ENCODE measurements around the gene RECQL. TPM values are rescaled to one million over a fixed set of nuclear protein-coding genes. Genes with fewer than 3 reads are reported as not detected.

RECQL gene
- total and polyA plus RNA-seq, 2 of the 4 experiments (the other 2 are of a cell fraction): 29.4 to 67.0 TPM

- DNase-seq: peak; percentile 56
- H3K56ac ChIP-seq (ENCODE audit: extremely low read depth, insufficient read depth, low read length): no peak overlapping the region
- no peaks in the 10 kb centered on the region for H3K79me1 ChIP-seq (ENCODE audit: low read depth in 1 of 2, low read length in 2 of 2)
- no peak overlapping the region for H3K4me2 ChIP-seq (ENCODE audit: low read depth, low read length)
- H4K20me1 ChIP-seq (ENCODE audit: insufficient read depth, low read length): no peaks in the 10 kb centered on the region
- ChIA-PET POLR2A (ENCODE audit: unreplicated experiment) (no interaction called here), CTCF (interaction anchor here (0.7 to 1.3 kb wide), 3 partner anchors 35 to 154 kb away, joined by 3 to 5 read pairs (median 5); no protein-coding TSS in a partner anchor)
- H2BK15ac ChIP-seq (ENCODE audit: low read depth, low read length): no peak overlapping the region
- no peak overlapping the region for H3K9ac ChIP-seq (ENCODE audit: low read depth, low read length)
- H2BK20ac ChIP-seq (ENCODE audit: low read depth, low read length): no peak overlapping the region
- TF ChIP-seq RAD21 (IDR thresholded peaks at IDR 0.05; ENCODE audit: low read length): peak; percentile 52
- TF ChIP-seq SMC3 (IDR thresholded peaks at IDR 0.05; ENCODE audit: low read depth, low read length): peak; percentile 24
- TF ChIP-seq CTCF (conservative IDR thresholded peaks at IDR 0.05; ENCODE audit: low read depth, low read length): peak; percentile 43
- TF ChIP-seq RFX5 (IDR thresholded peaks at IDR 0.05; ENCODE audit: low read depth, low read length): no peak
- no peak for TF ChIP-seq MAFK (IDR thresholded peaks at IDR 0.05; ENCODE audit: low read depth, low read length)
- TF ChIP-seq USF2 (IDR thresholded peaks at IDR 0.05; ENCODE audit: low read depth, low read length): no peak
- H2BK120ac ChIP-seq (ENCODE audit: low read depth, low read length): no peak overlapping the region
- no peak overlapping the region for H4K5ac ChIP-seq (ENCODE audit: low read depth, low read length)
- no peaks in the 10 kb centered on the region for H3K9me3 ChIP-seq (ENCODE audit: control insufficient read depth, insufficient read depth, low read length)
- no peak overlapping the region for H3K4ac ChIP-seq (ENCODE audit: low read depth, low read length)
- dilution Hi-C loops (cut with HindIII; ENCODE audit: low sequenced_read_pairs, unreplicated experiment): no loop called here
- no peak overlapping the region for H2AK9ac ChIP-seq (replicated peaks; ENCODE audit: low read depth, low read length, poor library complexity)
- intact Hi-C loops (cut with micrococcal nuclease): loop anchor here (5.0 to 10.0 kb wide), 3 partner anchors 154 to 807 kb away; no protein-coding TSS in a partner anchor
- no peaks in the 10 kb centered on the region for H3K27me3 ChIP-seq (ENCODE audit: control insufficient read depth, insufficient read depth, low read length)
- 0% methylated on average over 1 of the region's 1 CpG; no CpG with 5 or more reads in 1 of the 2 experiments for WGBS, 2 experiments (ENCODE audit: extremely low coverage in 2 of 2, insufficient read length in 1 of 2)
- H3K4me3 ChIP-seq (ENCODE audit: insufficient read depth, low read depth, low read length): no peak overlapping the region
- H3K36me3 ChIP-seq (ENCODE audit: control insufficient read depth, insufficient read depth, low read length): peaks cover 8% of the 10 kb centered on the region
- no peaks in the 10 kb centered on the region for H3K9me1 ChIP-seq (ENCODE audit: insufficient read depth, low read length)
- no peak overlapping the region for H3K27ac ChIP-seq (ENCODE audit: insufficient read depth, low read length)
- H3K4me1 ChIP-seq (ENCODE audit: control insufficient read depth, insufficient read depth, low read length): no peaks in the 10 kb centered on the region
- in situ Hi-C loops (cut with MboI; ENCODE audit: low sequenced_read_pairs): no loop called here
- H2AFZ ChIP-seq (replicated peaks; ENCODE audit: low read length, poor library complexity): no peak overlapping the region
- H3K23ac ChIP-seq (ENCODE audit: low read depth, low read length): no peak overlapping the region
- BruUV-seq (replicated peaks): no TSS peak
- H2BK5ac ChIP-seq (ENCODE audit: low read depth, low read length, poor library complexity, severe bottlenecking): no peak overlapping the region
- H3K18ac ChIP-seq (ENCODE audit: low read depth, low read length): no peak overlapping the region
- no peak overlapping the region for H4K8ac ChIP-seq (ENCODE audit: low read depth in 2 of 2, low read length in 2 of 2)
- no peak overlapping the region for H4K91ac ChIP-seq (ENCODE audit: insufficient read depth, low read depth, low read length)
- H2AK5ac ChIP-seq (ENCODE audit: low read depth, low read length): no peak overlapping the region
- no peak overlapping the region for H3K14ac ChIP-seq (replicated peaks; ENCODE audit: low read depth, low read length)
- peak; percentile 81 for ATAC-seq (ENCODE audit: low read depth)
Observed at GRCh38 chr12:21451529-21451928, 49.9 kb downstream of the RECQL start.
